ENCODE measurements around the gene ODC1.

ODC1 gene

GRCh38 chr2:10397878-10398277, 50.2 kb downstream of the ODC1 start:
- DNase-seq: no peak

- no peak for DNase-seq
These were observed 50.7 kb downstream of the ODC1 start for GRCh38 chr2:10397297-10397875.

- DNase-seq: no peak
These were observed 51.7 kb downstream of the ODC1 start for GRCh38 chr2:10396464-10396863.

GRCh38 chr2:10395893-10396292, 52.2 kb downstream of the ODC1 start:
- no peak for DNase-seq

GRCh38 chr2:10393640-10393982, 54.5 kb downstream of the ODC1 start:
- DNase-seq: no peak

GRCh38 chr2:10392951-10393639, 55.0 kb downstream of the ODC1 start:
- DNase-seq: peak; percentile 81

GRCh38 chr2:10392548-10392947, 55.6 kb downstream of the ODC1 start:
- no peak for DNase-seq

- DNase-seq: no peak
These were observed 56.0 kb downstream of the ODC1 start for GRCh38 chr2:10392100-10392499.

GRCh38 chr2:10390369-10390801, 57.7 kb downstream of the ODC1 start:
- DNase-seq: no peak
